Gastroesophageal sphincter (tissue), 3 donors: ENCODE data around the gene COMMD9.

Experiments used
- EP300 ChIP-seq: sonication (generic); formaldehyde crosslinking; IDR thresholded peaks from one replicate; pipeline ENCODE4 v1.6.1; 2017; ENCODE audit warnings: antibody characterized with exemption, mild to moderate bottlenecking
- POLR2A ChIP-seq, 2 donors: fragments of 450-650 bp; IDR thresholded peaks; one replicate each; pipeline ENCODE4 v1.6.1; 2017; ENCODE audit warnings: antibody characterized with exemption in 2 of 2, mild to moderate bottlenecking in 2 of 2, moderate library complexity in 1 of 2
- TF ChIP-seq, protein P1 (sequence below), 4 experiments: fragments of 200-600 bp in 2 of 4; fragments of 450-650 bp in 2 of 4; sonication (generic) in 1 of 4; IDR thresholded peaks; one replicate each; pipeline ENCODE4 v1.5.1; 2017 to 2019; ENCODE audit warnings: antibody characterized with exemption in 4 of 4, mild to moderate bottlenecking in 2 of 4, moderate library complexity in 2 of 4

DNA sequence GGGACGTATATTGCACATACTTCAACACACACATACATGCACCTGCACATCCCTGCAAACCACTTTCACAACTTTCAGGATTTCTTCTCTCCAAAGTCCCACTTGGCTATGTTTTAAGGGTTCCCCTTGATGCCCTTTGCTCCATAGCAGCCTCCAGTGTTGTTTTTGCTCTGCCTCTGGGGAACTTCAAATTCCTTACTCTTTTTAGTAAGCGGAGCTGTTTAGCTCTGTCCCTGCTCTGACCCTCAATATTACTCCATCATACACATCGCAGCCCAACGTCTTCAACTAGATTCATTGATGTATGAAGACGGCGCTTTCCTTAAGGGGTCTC, 25.2 kb upstream of the COMMD9 start:
- no peak for TF ChIP-seq POLR2A (IDR thresholded peaks at IDR 0.05)
- TF ChIP-seq EP300: no peak
- TF ChIP-seq, protein P1, sequence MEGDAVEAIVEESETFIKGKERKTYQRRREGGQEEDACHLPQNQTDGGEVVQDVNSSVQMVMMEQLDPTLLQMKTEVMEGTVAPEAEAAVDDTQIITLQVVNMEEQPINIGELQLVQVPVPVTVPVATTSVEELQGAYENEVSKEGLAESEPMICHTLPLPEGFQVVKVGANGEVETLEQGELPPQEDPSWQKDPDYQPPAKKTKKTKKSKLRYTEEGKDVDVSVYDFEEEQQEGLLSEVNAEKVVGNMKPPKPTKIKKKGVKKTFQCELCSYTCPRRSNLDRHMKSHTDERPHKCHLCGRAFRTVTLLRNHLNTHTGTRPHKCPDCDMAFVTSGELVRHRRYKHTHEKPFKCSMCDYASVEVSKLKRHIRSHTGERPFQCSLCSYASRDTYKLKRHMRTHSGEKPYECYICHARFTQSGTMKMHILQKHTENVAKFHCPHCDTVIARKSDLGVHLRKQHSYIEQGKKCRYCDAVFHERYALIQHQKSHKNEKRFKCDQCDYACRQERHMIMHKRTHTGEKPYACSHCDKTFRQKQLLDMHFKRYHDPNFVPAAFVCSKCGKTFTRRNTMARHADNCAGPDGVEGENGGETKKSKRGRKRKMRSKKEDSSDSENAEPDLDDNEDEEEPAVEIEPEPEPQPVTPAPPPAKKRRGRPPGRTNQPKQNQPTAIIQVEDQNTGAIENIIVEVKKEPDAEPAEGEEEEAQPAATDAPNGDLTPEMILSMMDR (IDR thresholded peaks at IDR 0.05): no peak
